DND-41 (cell line): ENCODE results near the gene KLK2.

ENCODE experiments used
- CTCF ChIP-seq: IDR thresholded peaks from 2 replicates; pipeline ENCODE4 v1.5.1; 2012; ENCODE audit warnings: borderline replicate concordance, low read length, moderate library complexity, mild to moderate bottlenecking; ENCODE audit not compliant: poor library complexity, severe bottlenecking; ENCODE audit errors: extremely low read depth
- EZH2 ChIP-seq: IDR thresholded peaks from 3 replicates; pipeline ENCODE4 v1.6.1; 2012; ENCODE audit warnings: borderline replicate concordance, low read depth, mild to moderate bottlenecking, moderate library complexity, low read length, inconsistent platforms; ENCODE audit not compliant: severe bottlenecking

GRCh38 chr19:50897191-50897607, 24.0 kb downstream of the KLK2 start:
- TF ChIP-seq CTCF (no peak), EZH2 (no peak)
